GM10266 (cell line): ENCODE results near the gene IRAK2.
"Not testable (repeated sequence)": the region's sequence is repeated elsewhere in the genome, so short reads cannot be mapped to it uniquely, and the experiment has no call there.

Source experiments
- DNase-seq: peaks from one replicate; pipeline ENCODE4 v3.0.0; 2012; ENCODE audit errors: extremely low spot score
- CTCF ChIP-seq: IDR thresholded peaks from 2 replicates; pipeline ENCODE4 v1.5.1; 2012; ENCODE audit warnings: mild to moderate bottlenecking, low read depth; ENCODE audit not compliant: control insufficient read depth, insufficient read depth; ENCODE audit errors: missing control alignments

IRAK2 gene

DNA sequence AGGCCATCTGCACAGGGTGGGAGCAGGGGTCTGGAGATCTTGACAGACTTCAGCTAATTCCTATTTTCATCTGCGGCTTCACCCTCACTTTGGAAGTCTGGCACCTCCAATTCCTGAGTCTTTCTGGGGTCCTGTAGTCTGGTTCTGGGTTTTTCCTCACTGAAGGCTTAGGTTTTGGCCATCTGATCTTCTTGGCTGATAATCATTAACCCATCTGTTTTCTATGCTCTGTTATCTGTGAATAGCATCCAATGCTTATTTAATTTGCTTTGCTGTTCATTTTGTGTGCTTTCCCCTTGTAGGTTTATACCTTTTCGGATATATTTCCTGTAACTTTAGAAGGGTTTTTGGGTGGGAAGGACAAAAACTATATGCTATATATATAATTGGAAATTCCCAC is 101.1 kb downstream of the IRAK2 start:
- TF ChIP-seq CTCF: no peak
- no peak for DNase-seq

GRCh38 chr3:10266936-10267335 is 102.2 kb downstream of the IRAK2 start:
- not testable (repeated sequence) for DNase-seq

DNA sequence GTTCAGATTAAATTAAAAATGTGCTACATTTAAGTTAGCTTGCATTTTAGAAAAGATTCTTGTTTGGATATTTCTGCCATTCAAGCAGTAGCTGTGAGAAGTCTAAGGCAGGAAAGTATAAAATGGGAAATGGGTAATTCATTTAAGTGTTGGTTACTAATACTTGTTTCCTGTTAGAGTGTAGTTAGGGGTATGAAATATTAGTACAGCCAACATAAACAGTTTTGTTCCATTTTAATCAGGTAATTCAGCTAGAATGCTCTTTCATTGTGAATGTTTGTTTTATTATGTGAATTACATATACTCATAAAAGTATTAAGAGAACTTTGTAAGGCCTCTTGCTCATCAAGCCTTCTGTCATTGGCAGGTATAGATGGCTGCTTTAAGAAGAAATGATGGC is 103.4 kb downstream of the IRAK2 start:
- DNase-seq: no peak
- no peak for TF ChIP-seq CTCF

DNA sequence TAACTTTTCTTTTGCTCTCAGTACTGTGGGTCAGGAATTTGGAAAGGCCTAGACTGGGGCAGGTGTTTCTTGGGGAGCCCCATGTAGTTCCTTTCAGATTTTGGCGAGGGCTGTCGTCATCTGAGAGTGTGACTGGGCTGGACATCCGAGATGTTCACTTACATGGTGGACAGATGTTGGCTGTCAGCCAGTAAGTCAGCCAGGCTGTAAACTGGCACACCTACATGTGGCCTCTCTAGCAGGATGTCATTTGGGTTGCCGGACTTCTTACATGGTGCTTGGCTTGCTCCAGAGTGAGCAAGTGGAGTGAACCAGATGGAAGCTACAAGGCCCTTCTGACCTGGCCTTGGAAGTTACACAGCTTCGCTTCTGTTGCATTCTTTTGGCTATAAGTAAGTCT is 104.2 kb downstream of the IRAK2 start:
- DNase-seq: no peak
- TF ChIP-seq CTCF: no peak

DNA sequence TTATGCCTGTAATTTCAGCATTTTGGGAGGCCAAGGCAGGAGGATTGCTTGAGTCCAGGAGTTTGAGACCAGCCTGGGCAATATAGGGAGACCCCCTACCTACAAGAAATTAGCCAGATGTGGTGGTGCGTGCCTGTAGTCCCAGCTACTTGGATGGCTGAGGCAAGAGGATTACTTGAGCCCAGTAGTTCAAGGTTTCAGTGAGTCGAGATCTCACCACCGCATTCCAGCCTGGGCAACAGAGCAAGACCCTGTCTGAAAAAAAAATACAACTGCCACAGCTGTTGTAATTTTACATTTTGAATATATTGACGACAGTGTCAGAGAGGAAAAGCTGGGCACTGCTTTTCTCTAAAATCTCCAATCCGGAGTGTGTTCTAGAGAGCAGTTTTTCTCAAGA is 104.7 kb downstream of the IRAK2 start:
- DNase-seq: no peak
- no peak for TF ChIP-seq CTCF

DNA sequence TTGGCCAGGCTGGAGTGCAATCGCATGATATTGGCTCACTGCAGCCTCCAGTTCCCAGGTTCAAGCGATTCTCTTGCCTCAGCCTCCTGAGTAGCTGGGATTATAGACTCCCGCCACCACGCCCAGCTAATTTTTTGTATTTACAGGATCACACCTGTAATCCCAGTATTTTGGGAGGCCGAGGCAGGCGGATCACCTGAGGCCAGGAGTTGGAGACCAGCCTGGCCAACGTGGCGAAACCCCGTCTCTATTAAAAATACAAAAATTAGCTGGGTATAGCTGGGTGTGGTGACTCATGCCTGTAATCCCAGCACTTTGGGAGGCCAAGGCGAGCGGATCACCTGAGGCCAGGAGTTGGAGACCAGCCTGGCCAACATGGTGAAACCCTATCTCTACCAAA is 107.8 kb downstream of the IRAK2 start:
- not testable (repeated sequence) for DNase-seq

DNA sequence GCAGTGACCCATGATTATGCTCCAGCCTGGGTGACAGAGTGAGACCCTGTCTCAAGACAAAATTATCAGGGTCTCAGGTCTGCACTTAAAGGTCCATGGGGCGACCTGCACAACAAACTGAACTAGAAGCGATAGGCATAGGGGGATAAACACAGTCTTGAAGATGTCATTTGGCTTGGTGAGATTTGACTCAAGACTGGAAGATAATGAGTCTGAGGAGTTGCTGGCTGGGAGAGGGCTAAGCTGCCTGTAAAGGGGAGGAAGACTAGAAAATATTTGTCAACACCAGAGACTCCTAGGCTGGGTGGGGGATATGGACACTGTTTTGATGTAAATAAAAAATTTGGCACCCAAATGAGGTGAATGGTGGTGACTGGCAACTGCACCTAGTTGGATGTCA is 108.3 kb downstream of the IRAK2 start:
- no peak for TF ChIP-seq CTCF
- no peak for DNase-seq

DNA sequence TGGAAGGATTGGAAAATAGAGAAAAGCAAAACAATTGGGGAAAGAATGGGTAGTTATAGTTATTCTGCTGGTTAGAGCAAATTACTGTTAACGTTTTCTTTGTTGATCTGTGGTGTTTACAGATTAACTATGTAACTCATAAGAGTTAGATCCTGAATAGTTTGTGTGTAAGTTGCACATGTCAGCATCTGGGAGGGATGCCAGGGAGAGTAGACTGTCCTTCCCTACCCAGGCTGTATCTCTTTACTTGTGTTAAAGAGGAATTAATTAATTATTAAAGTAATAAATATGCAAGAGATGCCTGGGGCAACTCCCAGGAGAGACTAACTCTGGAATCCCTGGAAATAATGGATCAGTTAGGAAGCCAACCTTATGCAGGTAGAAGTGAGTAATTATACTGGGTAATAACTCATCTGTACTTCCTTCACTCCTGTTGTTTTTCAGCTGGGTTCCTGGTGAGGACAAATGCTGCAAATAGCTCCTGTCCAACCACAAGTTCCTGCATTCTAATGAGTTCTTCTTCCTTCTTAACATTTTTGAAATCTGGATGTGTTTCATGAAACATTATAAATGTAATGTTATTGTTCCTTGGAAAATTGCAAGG is 109.1 kb downstream of the IRAK2 start:
- TF ChIP-seq CTCF: no peak
- no peak for DNase-seq
